Dermis microvascular lymphatic vessel endothelial cell (primary cell): ENCODE results near the gene SERGEF. TPM values are rescaled to one million over a fixed set of nuclear protein-coding genes. Genes with fewer than 3 reads are reported as not detected.
A peak's percentile ranks its signal among the peaks of the same experiment; 100 is the strongest.

Experiments
- DNase-seq, 2 donors: peaks; one replicate each; pipeline versions ENCODE4 v3.0.0 to v3.0.0-alpha.2; 2010; ENCODE audit warnings: low read depth in 2 of 2
- total RNA-seq: library from RNA; depleted of rRNA; stranded (reverse); fragments of >200 nt; gene quantifications from 2 replicates; pipeline ENCODE4 v1.2.1, GENCODE V29; 2014

The SERGEF gene
- 16.2 and 18.7 TPM in 2 replicates for total RNA-seq

GRCh38 chr11:18012906-18013781 lies at the start of gene SERGEF:
Gene SERGEF (minus strand): TSS chr11:18013047. CDS start chr11:18013010, 37 bp downstream.
- peak; percentile 57 to 89 for DNase-seq

GRCh38 chr11:18061351-18061750 lies 48.5 kb upstream of the SERGEF start:
- DNase-seq = no peak

GRCh38 chr11:18056561-18057181 lies 43.8 kb upstream of the SERGEF start:
- no peak for DNase-seq

- DNase-seq = no peak
Observed at GRCh38 chr11:18054511-18055103, 41.8 kb upstream of the SERGEF start.

GRCh38 chr11:18050848-18051247 lies 38.0 kb upstream of the SERGEF start:
- no peak for DNase-seq

GRCh38 chr11:18046116-18046777 lies 33.4 kb upstream of the SERGEF start, which contains the start of gene TPH1:
Gene TPH1 (minus strand): TSS chr11:18046269. CDS start chr11:18040762, 5,507 bp downstream.
- DNase-seq = peak in 1 of 2 donors; percentile 15

GRCh38 chr11:18036456-18036855 lies 23.6 kb upstream of the SERGEF start:
- no peak for DNase-seq

GRCh38 chr11:18027475-18027874 lies 14.6 kb upstream of the SERGEF start:
- DNase-seq = no peak

- DNase-seq = no peak
Observed at GRCh38 chr11:18022419-18022818, 9.6 kb upstream of the SERGEF start.

- no peak for DNase-seq
Observed at GRCh38 chr11:18019650-18020049, 6.8 kb upstream of the SERGEF start.

GRCh38 chr11:18016789-18017188 lies 3.9 kb upstream of the SERGEF start:
- no peak for DNase-seq

- no peak for DNase-seq
Observed at GRCh38 chr11:18014876-18015275, 2.0 kb upstream of the SERGEF start.

- no peak for DNase-seq
Observed at GRCh38 chr11:18013790-18014507, 1.1 kb upstream of the SERGEF start.

GRCh38 chr11:18012122-18012905 lies 533 bp downstream of the SERGEF start:
- peak; percentile 1 to 11 for DNase-seq

- DNase-seq = peak in 1 of 2 donors; percentile 3
Observed at GRCh38 chr11:18011633-18012032, 1.2 kb downstream of the SERGEF start.

GRCh38 chr11:18010977-18011586 lies 1.8 kb downstream of the SERGEF start:
- no peak for DNase-seq

- peak in 1 of 2 donors; percentile 7 for DNase-seq
Observed at GRCh38 chr11:18010121-18010670, 2.7 kb downstream of the SERGEF start.

- DNase-seq = no peak
Observed at GRCh38 chr11:18005376-18006129, 7.3 kb downstream of the SERGEF start.

- DNase-seq = no peak
Observed at GRCh38 chr11:18001191-18001590, 11.7 kb downstream of the SERGEF start.
